Stimulated activated CD8-positive, alpha-beta memory T cell treated with anti-CD3 and anti-CD28 coated beads, Interleukin-2, amount 100 ng/mL, for 1 hour (primary cell): ENCODE measurements around the gene EXPH5.
"Not testable (repeated sequence)": the region's sequence is repeated elsewhere in the genome, so short reads cannot be mapped to it uniquely, and the experiment has no call there.

Source experiments
- DNase-seq, 2 donors: peaks; one replicate each; pipeline ENCODE4 v3.0.0-alpha.2; 2020; ENCODE audit warnings: low read depth in 2 of 2

EXPH5 gene

GRCh38 chr11:108606070-108606469 is 12.5 kb upstream of the EXPH5 start:
- DNase-seq: no peak

GRCh38 chr11:108602818-108603217 is 9.2 kb upstream of the EXPH5 start:
- DNase-seq: not testable (repeated sequence)

GRCh38 chr11:108601150-108601549 is 7.6 kb upstream of the EXPH5 start:
- DNase-seq: no peak

- DNase-seq: no peak
Measured at GRCh38 chr11:108599978-108600377, 6.4 kb upstream of the EXPH5 start.

- no peak for DNase-seq
Measured at GRCh38 chr11:108597736-108598355, 4.3 kb upstream of the EXPH5 start.

- no peak for DNase-seq
Measured at GRCh38 chr11:108596701-108597100, 3.1 kb upstream of the EXPH5 start.

- no peak for DNase-seq
Measured at GRCh38 chr11:108593923-108594434, 411 bp upstream of the EXPH5 start.

- DNase-seq: peak in 1 of 2 donors; percentile 0
Measured at GRCh38 chr11:108592591-108593213, 866 bp downstream of the EXPH5 start.

GRCh38 chr11:108591893-108592292 is 1.7 kb downstream of the EXPH5 start:
- no peak for DNase-seq

GRCh38 chr11:108589136-108589535 is 4.4 kb downstream of the EXPH5 start:
- no peak for DNase-seq

GRCh38 chr11:108588287-108588686 is 5.3 kb downstream of the EXPH5 start:
- no peak for DNase-seq

- no peak for DNase-seq
Measured at GRCh38 chr11:108587109-108587508, 6.5 kb downstream of the EXPH5 start.

- no peak for DNase-seq
Measured at GRCh38 chr11:108586600-108586999, 7.0 kb downstream of the EXPH5 start.

GRCh38 chr11:108586185-108586584 is 7.4 kb downstream of the EXPH5 start:
- DNase-seq: not testable (repeated sequence)

- DNase-seq: no peak
Measured at GRCh38 chr11:108584973-108585372, 8.6 kb downstream of the EXPH5 start.

- DNase-seq: no peak
Measured at GRCh38 chr11:108580645-108581044, 12.9 kb downstream of the EXPH5 start.

GRCh38 chr11:108580043-108580442 is 13.5 kb downstream of the EXPH5 start:
- DNase-seq: no peak

GRCh38 chr11:108576523-108576922 is 17.0 kb downstream of the EXPH5 start:
- DNase-seq: no peak

GRCh38 chr11:108574675-108575074 is 18.9 kb downstream of the EXPH5 start:
- no peak for DNase-seq

- no peak for DNase-seq
Measured at GRCh38 chr11:108571001-108571400, 22.6 kb downstream of the EXPH5 start.

- no peak for DNase-seq
Measured at GRCh38 chr11:108569896-108570295, 23.7 kb downstream of the EXPH5 start.

GRCh38 chr11:108568195-108568858 is 25.2 kb downstream of the EXPH5 start:
- DNase-seq: no peak

GRCh38 chr11:108565653-108566052 is 27.9 kb downstream of the EXPH5 start:
- no peak for DNase-seq
